Left kidney (tissue), 2 donors: ENCODE results near the gene IFT27. TPM values are rescaled to one million over a fixed set of nuclear protein-coding genes. Genes with fewer than 3 reads are reported as not detected.

Experiments used
- DNase-seq: peaks from one replicate; pipeline ENCODE4 v3.0.0-alpha.2; 2013
- polyA plus RNA-seq: library from polyadenylated mRNA; unstranded; fragments of 120-200 nt; gene quantifications from one replicate; pipeline ENCODE4 v1.2.1, GENCODE V29; 2013; ENCODE audit not compliant: insufficient read length

IFT27 gene
- polyA plus RNA-seq, 1 donor = 61.7 TPM

GRCh38 chr22:36797911-36798673 lies 22.2 kb upstream of the IFT27 start:
- no peak for DNase-seq

- no peak for DNase-seq
Measured at GRCh38 chr22:36797374-36797773, 21.5 kb upstream of the IFT27 start.

- DNase-seq = no peak
Measured at GRCh38 chr22:36796552-36797175, 20.7 kb upstream of the IFT27 start.

- DNase-seq = no peak
Measured at GRCh38 chr22:36795633-36796032, 19.7 kb upstream of the IFT27 start.

- DNase-seq = no peak
Measured at GRCh38 chr22:36790648-36791047, 14.7 kb upstream of the IFT27 start.

- no peak for DNase-seq
Measured at GRCh38 chr22:36787204-36787988, 11.5 kb upstream of the IFT27 start.

GRCh38 chr22:36783743-36784142 lies 7.8 kb upstream of the IFT27 start:
- DNase-seq = no peak

GRCh38 chr22:36781656-36782627 lies 6.0 kb upstream of the IFT27 start:
- peak; percentile 60 for DNase-seq

- no peak for DNase-seq
Measured at GRCh38 chr22:36778020-36778419, 2.1 kb upstream of the IFT27 start.

- no peak for DNase-seq
Measured at GRCh38 chr22:36776722-36777121, 803 bp upstream of the IFT27 start.

GRCh38 chr22:36775586-36775963 lies 344 bp downstream of the IFT27 start:
- DNase-seq = no peak

GRCh38 chr22:36773935-36774334 lies 2.0 kb downstream of the IFT27 start:
- DNase-seq = no peak

GRCh38 chr22:36772451-36772850 lies 3.5 kb downstream of the IFT27 start:
- no peak for DNase-seq

- no peak for DNase-seq
Measured at GRCh38 chr22:36771356-36772063, 4.4 kb downstream of the IFT27 start.

- DNase-seq = no peak
Measured at GRCh38 chr22:36770513-36771231, 5.2 kb downstream of the IFT27 start.

GRCh38 chr22:36769541-36770512 lies 6.1 kb downstream of the IFT27 start:
- no peak for DNase-seq

- DNase-seq = no peak
Measured at GRCh38 chr22:36768616-36769015, 7.3 kb downstream of the IFT27 start.

- no peak for DNase-seq
Measured at GRCh38 chr22:36768141-36768540, 7.8 kb downstream of the IFT27 start.
